C4-2B (cell line): ENCODE results near the gene SPRED3.

Source experiments
- ZFX ChIP-seq: fragments of 450-650 bp; IDR thresholded peaks from 2 replicates; pipeline ENCODE4 v1.6.1; 2017
- TF ChIP-seq, protein P1 (sequence below): fragments of 450-650 bp; conservative IDR thresholded peaks from 2 replicates; pipeline ENCODE4 v1.5.1; 2017; ENCODE audit warnings: mild to moderate bottlenecking

DNA sequence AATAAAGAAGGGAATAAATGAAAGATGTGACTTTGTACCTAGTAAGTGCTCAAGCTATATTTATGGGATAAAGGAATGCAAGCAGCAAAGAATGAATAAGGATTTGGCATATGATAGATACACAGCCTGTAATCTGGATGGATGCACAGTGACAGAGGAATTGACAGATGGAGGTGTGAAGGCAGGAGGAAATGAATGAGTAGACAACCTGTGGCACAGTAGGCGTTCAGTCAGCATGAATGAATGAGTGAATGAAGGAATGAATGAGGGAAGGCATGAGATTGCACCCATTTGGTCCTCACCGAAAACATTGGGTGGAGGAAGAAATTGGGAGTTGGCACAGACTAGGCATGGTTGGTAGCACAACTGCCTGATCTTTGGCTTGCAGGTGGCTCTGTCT is 18.9 kb upstream of the SPRED3 start:
- TF ChIP-seq, protein P1, sequence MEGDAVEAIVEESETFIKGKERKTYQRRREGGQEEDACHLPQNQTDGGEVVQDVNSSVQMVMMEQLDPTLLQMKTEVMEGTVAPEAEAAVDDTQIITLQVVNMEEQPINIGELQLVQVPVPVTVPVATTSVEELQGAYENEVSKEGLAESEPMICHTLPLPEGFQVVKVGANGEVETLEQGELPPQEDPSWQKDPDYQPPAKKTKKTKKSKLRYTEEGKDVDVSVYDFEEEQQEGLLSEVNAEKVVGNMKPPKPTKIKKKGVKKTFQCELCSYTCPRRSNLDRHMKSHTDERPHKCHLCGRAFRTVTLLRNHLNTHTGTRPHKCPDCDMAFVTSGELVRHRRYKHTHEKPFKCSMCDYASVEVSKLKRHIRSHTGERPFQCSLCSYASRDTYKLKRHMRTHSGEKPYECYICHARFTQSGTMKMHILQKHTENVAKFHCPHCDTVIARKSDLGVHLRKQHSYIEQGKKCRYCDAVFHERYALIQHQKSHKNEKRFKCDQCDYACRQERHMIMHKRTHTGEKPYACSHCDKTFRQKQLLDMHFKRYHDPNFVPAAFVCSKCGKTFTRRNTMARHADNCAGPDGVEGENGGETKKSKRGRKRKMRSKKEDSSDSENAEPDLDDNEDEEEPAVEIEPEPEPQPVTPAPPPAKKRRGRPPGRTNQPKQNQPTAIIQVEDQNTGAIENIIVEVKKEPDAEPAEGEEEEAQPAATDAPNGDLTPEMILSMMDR = no peak
- TF ChIP-seq ZFX = no peak
